Kidney (tissue), 14 donors: ENCODE data around the gene CAMTA1. TPM values are rescaled to one million over a fixed set of nuclear protein-coding genes. Genes with fewer than 3 reads are reported as not detected.
A peak's percentile ranks its signal among the peaks of the same experiment; 100 is the strongest.

ENCODE experiments used
- DNase-seq, 5 donors: peaks; one replicate each; pipeline ENCODE4 v3.0.0-alpha.2; 2013 to 2020
- FAIRE-seq: peaks from 2 replicates; lab custom pipeline; 2012; peaks lifted over from hg19 to GRCh38; lab: Jason Lieb, UNC
- H3K27ac ChIP-seq, 2 donors: one replicate each; pipeline ENCODE4 v1.7.0; 2013; ENCODE audit warnings: low read depth in 2 of 2, low read length in 2 of 2, inconsistent platforms in 1 of 2
- H3K27me3 ChIP-seq: one replicate; pipeline ENCODE4 v1.7.1; 2013; ENCODE audit warnings: low read length, inconsistent platforms; ENCODE audit not compliant: control insufficient read depth, insufficient read depth
- H3K36me3 ChIP-seq, 3 donors: one replicate each; pipeline versions ENCODE4 v1.7.0 to v1.7.1; 2013; ENCODE audit warnings: low read length in 3 of 3, control low read depth in 1 of 3, inconsistent platforms in 1 of 3; ENCODE audit not compliant: insufficient read depth in 3 of 3, control insufficient read depth in 2 of 3
- H3K4me1 ChIP-seq, 3 donors: one replicate each; pipeline versions ENCODE4 v1.7.0 to v1.7.1; 2013; ENCODE audit warnings: low read length in 3 of 3, inconsistent platforms in 1 of 3, low read depth in 1 of 3; ENCODE audit not compliant: control insufficient read depth in 2 of 3, insufficient read depth in 2 of 3
- H3K4me3 ChIP-seq, 3 donors: one replicate each; pipeline versions ENCODE4 v1.7.0 to v1.8.1; 2013; ENCODE audit warnings: low read length in 3 of 3, control low read depth in 1 of 3, inconsistent platforms in 1 of 3
- H3K9ac ChIP-seq, 3 donors: one replicate each; pipeline versions ENCODE4 v1.7.0 to v1.7.1; 2013; ENCODE audit warnings: low read length in 3 of 3, control low read depth in 1 of 3, inconsistent platforms in 1 of 3
- H3K9me3 ChIP-seq, 3 donors: one replicate each; pipeline versions ENCODE4 v1.7.0 to v1.7.1; 2013; ENCODE audit warnings: low read length in 3 of 3, control low read depth in 1 of 3, inconsistent platforms in 1 of 3; ENCODE audit not compliant: control insufficient read depth in 2 of 3, insufficient read depth in 1 of 3
- intact Hi-C: fragments of 100-400 bp; cut with DNase I; formaldehyde crosslinking; loops from one replicate; pipeline ENCODE4 v1.11.1; 2022
- polyA plus RNA-seq: library from polyadenylated mRNA; stranded (reverse); fragments of 350-450 nt; fragmentation: Illumina TruSeq; extraction: RNeasy Lipid Tissue Mini Kit (QIAGEN cat#74804); gene quantifications from one replicate; pipeline ENCODE4 v1.2.3, GENCODE V29; 2014; ENCODE audit warnings: low read depth, low replicate concordance; ENCODE audit not compliant: insufficient read depth
- total RNA-seq: library from RNA; stranded (reverse); fragmentation: NEBNext Ultra II Directional; extraction: Animal tissue kit (Norgen Biotek cat#: 25700); gene quantifications from one replicate; pipeline ENCODE4 v1.2.1, GENCODE V29; 2021
- TF ChIP-seq, protein P1 (sequence below): IDR thresholded peaks from 3 replicates; pipeline ENCODE4 v1.5.1; 2012; ENCODE audit warnings: mild to moderate bottlenecking, moderate library complexity, borderline replicate concordance; ENCODE audit not compliant: insufficient read depth; ENCODE audit errors: extremely low read depth
- donor health status: control.
- donor health status: control.
- donor health status: control.
- donor health status: control.
- donor health status: control.
- donor health status: DM: yes; HTN: yes; CAD: no.
- donor health status: Normal renal cell carcinoma (clear cell type).

CAMTA1 gene
- total and polyA plus RNA-seq, 2 donors from 2014 or later, result 79.0 to 170 TPM

DNA sequence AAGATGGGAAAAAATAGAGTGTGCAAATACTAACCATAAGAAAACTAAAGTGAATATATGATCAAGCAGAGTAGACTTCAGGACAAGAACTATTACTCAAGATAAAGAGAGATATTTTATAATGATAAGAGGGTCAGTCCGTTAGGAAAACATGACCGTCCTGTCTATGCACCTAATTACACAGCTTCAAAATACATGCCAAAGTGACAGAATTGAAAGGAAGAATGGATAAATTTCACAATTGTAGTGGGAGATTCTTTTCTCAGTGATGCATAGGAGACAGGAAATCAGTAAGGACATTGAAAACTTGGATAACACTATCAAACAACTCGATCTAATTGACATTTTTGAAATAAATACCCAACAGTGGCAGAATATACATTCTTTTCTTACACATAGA, 489.0 kb downstream of the CAMTA1 start:
- Histone ChIP-seq H3K4me1 (no peaks in the 10 kb centered on the region), H3K27me3 (no peaks in the 10 kb centered on the region), H3K4me3 (no peak overlapping the region), H3K27ac (no peak overlapping the region), H3K36me3 (no peaks in the 10 kb centered on the region), H3K9ac (no peak overlapping the region), H3K9me3 (no peaks in the 10 kb centered on the region)
- intact Hi-C loops, result no loop called here
- TF ChIP-seq, protein P1, sequence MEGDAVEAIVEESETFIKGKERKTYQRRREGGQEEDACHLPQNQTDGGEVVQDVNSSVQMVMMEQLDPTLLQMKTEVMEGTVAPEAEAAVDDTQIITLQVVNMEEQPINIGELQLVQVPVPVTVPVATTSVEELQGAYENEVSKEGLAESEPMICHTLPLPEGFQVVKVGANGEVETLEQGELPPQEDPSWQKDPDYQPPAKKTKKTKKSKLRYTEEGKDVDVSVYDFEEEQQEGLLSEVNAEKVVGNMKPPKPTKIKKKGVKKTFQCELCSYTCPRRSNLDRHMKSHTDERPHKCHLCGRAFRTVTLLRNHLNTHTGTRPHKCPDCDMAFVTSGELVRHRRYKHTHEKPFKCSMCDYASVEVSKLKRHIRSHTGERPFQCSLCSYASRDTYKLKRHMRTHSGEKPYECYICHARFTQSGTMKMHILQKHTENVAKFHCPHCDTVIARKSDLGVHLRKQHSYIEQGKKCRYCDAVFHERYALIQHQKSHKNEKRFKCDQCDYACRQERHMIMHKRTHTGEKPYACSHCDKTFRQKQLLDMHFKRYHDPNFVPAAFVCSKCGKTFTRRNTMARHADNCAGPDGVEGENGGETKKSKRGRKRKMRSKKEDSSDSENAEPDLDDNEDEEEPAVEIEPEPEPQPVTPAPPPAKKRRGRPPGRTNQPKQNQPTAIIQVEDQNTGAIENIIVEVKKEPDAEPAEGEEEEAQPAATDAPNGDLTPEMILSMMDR, result no peak
- FAIRE-seq (no peak), DNase-seq (no peak)

DNA sequence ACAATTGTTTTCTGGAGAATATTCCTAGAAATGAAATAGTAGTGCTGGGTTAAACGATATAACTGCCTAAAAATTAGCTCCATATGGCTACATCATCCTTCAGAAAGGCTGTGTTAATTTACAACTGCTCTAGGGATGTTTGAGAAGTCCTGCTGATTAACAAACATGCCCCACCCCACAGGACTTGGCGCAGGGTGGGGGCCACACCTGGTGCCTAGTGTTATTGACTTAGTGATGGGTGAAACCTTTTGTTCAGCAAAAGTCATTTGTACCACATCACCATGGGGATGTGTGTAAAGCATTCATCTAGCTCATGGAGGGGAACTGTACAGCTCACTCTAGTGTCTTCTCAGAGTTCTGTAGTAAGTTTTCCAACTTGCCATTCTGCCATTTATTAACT, 492.8 kb downstream of the CAMTA1 start:
- DNase-seq, result no peak
- Histone ChIP-seq H3K4me1 (no peaks in the 10 kb centered on the region), H3K9me3 (no peaks in the 10 kb centered on the region), H3K27me3 (no peaks in the 10 kb centered on the region), H3K4me3 (no peak overlapping the region), H3K9ac (no peak overlapping the region), H3K27ac (no peak overlapping the region), H3K36me3 (no peaks in the 10 kb centered on the region)
- TF ChIP-seq, protein P1, result no peak
- no peak for FAIRE-seq
- intact Hi-C loops, result no loop called here

DNA sequence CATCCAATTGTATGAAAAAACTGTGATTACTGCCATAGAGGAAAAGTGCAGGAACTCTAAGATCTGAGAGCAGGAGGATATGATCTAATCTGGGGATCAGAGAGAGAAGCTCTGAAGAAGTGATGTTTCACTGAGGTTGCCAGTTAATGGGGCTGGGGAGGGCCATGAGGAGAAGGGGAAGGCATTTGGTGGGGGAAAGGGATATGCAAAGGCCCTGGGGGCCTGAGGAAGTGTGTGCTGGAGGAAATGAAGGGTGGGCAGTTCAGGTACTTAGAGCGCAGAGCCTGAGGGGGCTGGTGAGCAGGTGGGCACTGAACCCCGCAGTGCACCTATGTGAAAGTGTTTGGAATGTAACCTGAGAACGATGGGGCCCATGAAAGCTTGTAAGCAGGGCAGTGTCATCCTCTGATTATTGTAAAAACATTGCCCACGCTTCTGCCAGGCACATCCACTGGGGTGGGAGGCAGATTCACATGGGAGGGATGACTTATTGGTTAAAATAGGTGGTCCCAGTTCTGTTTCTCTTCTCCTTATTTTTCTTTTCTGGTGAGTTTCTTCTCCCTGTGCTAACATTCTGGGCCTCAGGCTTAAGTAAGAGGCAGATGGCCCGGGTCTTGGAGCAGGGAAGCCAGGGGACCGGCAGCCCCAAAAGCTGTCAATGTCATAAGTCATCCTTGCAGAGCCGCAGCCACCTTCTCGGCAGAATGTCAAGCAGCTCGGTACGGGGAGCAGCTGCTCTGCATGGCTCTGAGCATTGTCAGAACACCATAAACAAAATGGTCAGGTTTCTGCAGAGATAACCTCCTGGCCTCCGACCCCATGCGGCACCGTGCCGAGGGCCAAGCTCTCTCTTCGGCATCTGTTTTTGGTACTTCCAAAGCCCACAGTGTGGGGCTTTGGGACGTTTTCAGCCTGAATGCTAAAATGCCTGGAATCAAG, 493.8 kb downstream of the CAMTA1 start:
- no peaks in the 10 kb centered on the region for H3K9me3 ChIP-seq
- no peaks in the 10 kb centered on the region for H3K27me3 ChIP-seq
- TF ChIP-seq, protein P1, result no peak
- intact Hi-C loops, result no loop called here
- H3K27ac ChIP-seq, result no peak overlapping the region
- FAIRE-seq (no peak), DNase-seq (peak in 3 of 5 donors; percentile 50 to 66 (median 61))
- H3K4me3 ChIP-seq, result no peak overlapping the region
- no peaks in the 10 kb centered on the region for H3K4me1 ChIP-seq
- no peak overlapping the region for H3K9ac ChIP-seq
- no peaks in the 10 kb centered on the region for H3K36me3 ChIP-seq
